Calu3 (cell line): ENCODE data around the gene GALNT14. TPM values are rescaled to one million over a fixed set of nuclear protein-coding genes. Genes with fewer than 3 reads are reported as not detected.

Experiments
- BruUV-seq: library from RNA; stranded (reverse); fragments of 400-500 nt; replicated peaks from 2 replicates; lab custom pipeline; 2021; lab: Mats Ljungman, UMichigan
- CTCF ChIA-PET: fragments of 300-600 bp; sonication (Branson Sonifier 250); formaldehyde crosslinking; loops from one replicate; lab custom pipeline; 2022; ENCODE audit warnings: antibody characterized with exemption; lab: Charles Lee
- DNase-seq: peaks from one replicate; pipeline ENCODE4 v3.0.0; 2022
- H3K27ac Mint-ChIP-seq: one replicate; pipeline ENCODE4 v1.8.0; 2022; ENCODE audit warnings: mixed read lengths; ENCODE audit not compliant: unreplicated experiment
- H3K27me3 Mint-ChIP-seq: one replicate; pipeline ENCODE4 v1.8.0; 2022; ENCODE audit warnings: mixed read lengths; ENCODE audit not compliant: unreplicated experiment
- H3K36me3 Mint-ChIP-seq: one replicate; pipeline ENCODE4 v1.8.0; 2022; ENCODE audit warnings: mild to moderate bottlenecking, moderate library complexity, mixed read lengths; ENCODE audit not compliant: insufficient read depth, unreplicated experiment
- H3K4me1 Mint-ChIP-seq: one replicate; pipeline ENCODE4 v1.8.0; 2022; ENCODE audit warnings: mild to moderate bottlenecking, low read depth, mixed read lengths; ENCODE audit not compliant: unreplicated experiment
- H3K4me3 Mint-ChIP-seq: one replicate; pipeline ENCODE4 v1.8.0; 2022; ENCODE audit warnings: mild to moderate bottlenecking, low read depth, moderate library complexity, mixed read lengths; ENCODE audit not compliant: unreplicated experiment
- H3K9me3 Mint-ChIP-seq: one replicate; pipeline ENCODE4 v1.8.0; 2022; ENCODE audit warnings: low read depth, mixed read lengths; ENCODE audit not compliant: unreplicated experiment
- CTCF ChIP-seq: fragments of 200-600 bp; IDR thresholded peaks from one replicate; pipeline ENCODE4 v1.8.0; 2022; ENCODE audit warnings: antibody characterized with exemption; ENCODE audit not compliant: unreplicated experiment
- intact Hi-C: fragments of 100-400 bp; cut with micrococcal nuclease; formaldehyde crosslinking; loops from one replicate; pipeline ENCODE4 v1.10.0; 2022; ENCODE audit not compliant: unreplicated experiment
- total RNA-seq: library from RNA; stranded (reverse); gene quantifications from 2 replicates; pipeline ENCODE4 v1.2.3, GENCODE V29; 2022

The GALNT14 gene
- total RNA-seq, 1 experiment from 2014 or later: 61.9 TPM

- BruUV-seq: no TSS peak
- Mint-ChIP-seq H3K27ac (no peak overlapping the region), H3K27me3 (no peaks in the 10 kb centered on the region), H3K4me3 (no peak overlapping the region), H3K9me3 (no peaks in the 10 kb centered on the region), H3K36me3 (no peaks in the 10 kb centered on the region), H3K4me1 (peaks cover 24% of the 10 kb centered on the region)
- intact Hi-C loops: no loop called here
- no peak for DNase-seq
- CTCF ChIA-PET: interaction anchor here (0.7 kb wide), 1 partner anchor 319 kb away, joined by 3 read pairs; no protein-coding TSS in a partner anchor
- TF ChIP-seq CTCF: no peak
Measured at GRCh38 chr2:31066086-31066485, 72.2 kb downstream of the GALNT14 start.

GRCh38 chr2:31065356-31065755 lies 72.9 kb downstream of the GALNT14 start:
- CTCF ChIA-PET: no interaction called here
- no peaks in the 10 kb centered on the region for H3K27me3 Mint-ChIP-seq
- no peaks in the 10 kb centered on the region for H3K36me3 Mint-ChIP-seq
- BruUV-seq: no TSS peak
- TF ChIP-seq CTCF: no peak
- peaks cover 24% of the 10 kb centered on the region for H3K4me1 Mint-ChIP-seq
- H3K27ac Mint-ChIP-seq: no peak overlapping the region
- intact Hi-C loops: no loop called here
- no peaks in the 10 kb centered on the region for H3K9me3 Mint-ChIP-seq
- DNase-seq: no peak
- no peak overlapping the region for H3K4me3 Mint-ChIP-seq

- H3K4me3 Mint-ChIP-seq: no peak overlapping the region
- CTCF ChIA-PET: interaction anchor here (0.7 kb wide), 2 partner anchors 78 to 274 kb away, joined by 3 read pairs; partner anchors contain the start of gene GALNT14
Measured at GRCh38 chr2:31060397-31060796, 77.8 kb downstream of the GALNT14 start.

DNA sequence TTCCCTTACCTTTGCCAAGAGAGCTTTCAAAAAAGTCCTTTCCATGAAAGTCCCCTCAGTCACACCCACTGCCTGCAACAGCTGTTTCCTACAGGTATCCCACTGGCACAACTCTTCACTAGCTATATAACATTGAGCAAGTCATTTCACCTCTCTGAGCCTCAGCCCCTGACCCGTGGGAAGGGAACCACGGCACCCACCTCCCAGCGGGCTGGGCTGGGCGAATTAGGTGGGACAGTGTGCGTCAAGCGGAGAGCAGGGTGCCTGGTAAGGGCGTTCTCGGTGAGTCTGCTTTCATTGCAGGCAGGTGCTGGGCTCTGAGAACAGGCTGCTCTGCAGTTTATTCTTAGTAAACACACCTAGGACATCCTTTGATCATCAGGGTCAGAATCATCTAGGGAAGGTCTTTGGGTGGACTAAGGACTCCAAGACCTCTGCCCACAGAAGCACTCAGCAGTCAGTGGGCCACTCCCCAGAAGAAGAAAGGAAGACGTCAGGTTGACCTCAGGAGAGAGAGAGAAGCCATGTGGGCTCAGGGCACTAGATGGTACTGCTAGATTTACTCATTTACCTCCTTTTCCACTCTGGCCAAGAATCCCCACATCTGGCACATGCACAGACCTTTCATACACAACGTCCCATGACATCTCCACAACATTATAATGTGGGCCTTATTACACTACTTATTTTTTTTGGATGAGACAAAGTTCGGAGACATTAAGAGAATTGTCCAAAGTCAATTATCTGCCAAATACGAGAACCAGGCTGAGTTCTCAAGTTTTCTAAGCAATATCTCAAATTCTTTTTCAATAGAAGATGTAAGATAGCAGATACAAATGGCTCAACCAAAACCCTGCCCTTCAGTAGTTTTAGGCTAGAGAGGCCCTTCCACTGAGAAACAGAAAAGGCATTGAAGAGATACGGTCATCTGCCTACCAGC lies 79.9 kb downstream of the GALNT14 start:
- Mint-ChIP-seq H3K36me3 (no peaks in the 10 kb centered on the region), H3K27me3 (no peaks in the 10 kb centered on the region), H3K4me1 (peaks cover 16% of the 10 kb centered on the region), H3K4me3 (no peak overlapping the region), H3K27ac (no peak overlapping the region), H3K9me3 (no peaks in the 10 kb centered on the region)
- CTCF ChIA-PET: no interaction called here
- intact Hi-C loops: no loop called here
- BruUV-seq: no TSS peak
- TF ChIP-seq CTCF: no peak
- no peak for DNase-seq

More at GRCh38 chr2:31060397-31060796, 77.8 kb downstream of the GALNT14 start:
- Mint-ChIP-seq H3K27me3 (no peaks in the 10 kb centered on the region), H3K4me1 (peaks cover 16% of the 10 kb centered on the region), H3K9me3 (no peaks in the 10 kb centered on the region), H3K36me3 (no peaks in the 10 kb centered on the region), H3K27ac (no peak overlapping the region)
- no TSS peak for BruUV-seq
- DNase-seq: peak; percentile 38
- intact Hi-C loops: no loop called here
- TF ChIP-seq CTCF: no peak
